GM18909 (cell line): ENCODE results near the gene PGF.
"Not testable (repeated sequence)": the region's sequence is repeated elsewhere in the genome, so short reads cannot be mapped to it uniquely, and the experiment has no call there.

ENCODE experiments used
- ATAC-seq: cut with Tn5 transposase; IDR thresholded peaks from one replicate; pipeline ENCODE4 v1.9.1; 2021; ENCODE audit warnings: mild to moderate bottlenecking; ENCODE audit not compliant: unreplicated experiment, poor library complexity

PGF gene

DNA sequence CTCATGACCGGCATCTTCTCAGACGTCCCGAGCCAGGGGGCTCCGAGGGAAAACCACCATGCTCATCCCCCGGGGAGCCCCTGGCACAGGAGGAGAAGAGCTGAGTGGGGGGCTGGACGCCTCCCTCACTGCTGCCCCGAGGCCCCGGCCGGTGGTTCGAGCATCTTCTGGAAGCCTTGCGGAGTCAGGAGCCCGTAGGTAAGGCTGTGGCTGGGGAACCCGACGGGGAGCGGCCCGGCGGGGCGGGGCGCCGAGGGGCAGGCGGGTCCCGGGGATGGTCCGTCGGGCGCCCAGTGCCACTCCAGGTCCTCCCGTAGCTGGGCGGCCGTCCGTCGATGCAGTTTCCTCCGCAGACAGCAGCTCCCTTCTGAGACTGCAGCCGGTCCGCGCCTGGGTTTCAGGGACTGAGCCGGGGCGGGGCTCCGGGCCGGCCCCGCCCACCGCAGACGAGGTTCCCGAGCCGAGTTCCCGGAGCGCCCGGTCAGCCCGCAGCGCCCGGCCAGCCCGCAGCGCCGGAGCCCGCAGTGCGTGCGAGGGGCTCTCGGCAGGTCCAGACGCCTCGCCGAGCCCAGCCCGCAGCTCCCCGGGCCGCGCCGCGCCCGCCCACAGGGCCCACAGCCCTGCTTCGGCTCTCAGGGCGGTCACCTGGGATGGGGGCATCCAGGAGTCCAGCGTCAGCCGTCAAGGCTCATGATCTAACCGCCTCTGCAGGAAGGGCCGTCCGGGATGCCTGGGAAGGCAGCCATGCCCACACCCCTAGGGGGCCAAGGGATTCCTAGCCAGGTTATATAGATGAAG lies at the start of gene PGF:
Gene PGF, minus strand, starts transcription at position 369 of the 798 bp plus-strand sequence. Its CDS starts 355 bp downstream, at position 14.
- no peak for ATAC-seq

DNA sequence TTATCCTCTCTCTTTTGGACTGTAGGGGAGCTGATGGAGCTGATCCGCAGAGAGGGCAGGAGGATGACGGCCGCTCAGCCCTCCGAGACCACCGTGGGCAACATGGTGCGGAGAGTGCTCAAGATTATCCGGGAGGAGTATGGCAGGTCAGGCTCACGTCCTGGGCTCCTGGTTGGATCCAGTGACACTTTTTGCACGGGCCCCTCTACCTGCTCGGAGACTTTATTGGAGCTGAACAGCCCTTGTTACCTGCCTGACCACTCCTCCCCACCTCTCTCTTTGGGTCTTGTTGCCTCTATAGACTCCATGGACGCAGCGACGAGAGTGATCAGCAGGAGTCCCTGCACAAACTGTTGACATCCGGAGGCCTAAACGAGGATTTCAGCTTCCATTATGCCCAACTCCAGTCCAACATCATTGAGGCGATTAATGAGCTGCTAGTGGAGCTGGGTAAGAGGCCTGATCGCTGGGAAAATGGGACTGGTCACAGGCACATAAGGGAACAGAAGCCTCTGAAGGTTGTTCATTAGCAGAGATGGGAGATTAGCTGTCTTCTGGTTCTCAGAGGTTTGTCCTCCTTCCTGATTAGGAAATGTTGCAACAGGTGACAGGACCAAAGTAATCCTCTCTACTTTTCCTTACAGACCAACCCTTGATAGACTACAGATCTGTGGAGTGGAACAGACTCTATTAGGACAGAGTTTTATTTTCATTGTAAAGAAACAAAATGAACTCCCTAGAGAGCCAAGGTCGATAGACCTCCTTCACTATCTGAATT lies 48.0 kb upstream of the PGF start:
- ATAC-seq: peak; percentile 7

DNA sequence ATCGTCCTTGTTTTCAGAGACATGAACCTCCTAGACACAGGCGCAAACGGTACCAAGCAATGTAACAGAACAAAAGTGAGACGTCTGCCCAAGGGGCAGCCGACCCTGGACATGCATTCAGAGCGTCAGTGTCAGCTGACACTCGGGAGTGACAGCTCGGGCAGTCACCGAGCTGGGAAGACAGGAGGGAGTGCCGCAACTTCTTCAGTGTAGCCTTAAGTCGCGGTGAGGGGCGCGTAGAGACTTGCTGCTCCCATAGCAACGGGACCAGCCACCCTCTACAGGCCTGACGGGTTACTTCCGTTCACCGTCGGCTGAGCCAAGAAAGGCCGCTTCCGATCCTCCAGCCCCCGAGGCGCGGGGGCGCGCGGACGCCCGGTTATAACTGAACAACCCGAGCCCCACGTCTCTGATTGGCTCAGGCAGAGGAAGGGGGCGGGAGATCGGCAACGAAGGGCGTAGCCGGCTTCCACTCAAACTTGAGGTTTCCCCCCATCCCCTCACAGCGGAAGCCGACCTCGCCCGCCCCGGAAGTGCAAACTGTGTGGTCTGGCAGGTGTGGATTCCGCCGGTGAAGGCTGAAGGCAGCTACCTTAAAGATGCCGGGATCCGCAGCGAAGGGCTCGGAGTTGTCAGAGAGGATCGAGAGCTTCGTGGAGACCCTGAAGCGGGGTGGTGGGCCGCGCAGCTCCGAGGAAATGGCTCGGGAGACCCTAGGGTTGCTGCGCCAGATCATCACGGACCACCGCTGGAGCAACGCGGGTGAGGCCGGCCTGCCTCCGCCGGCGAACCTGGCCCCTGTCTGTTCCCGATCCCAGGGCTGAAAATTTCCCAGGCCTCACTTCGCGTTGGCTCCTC lies 47.2 kb upstream of the PGF start, which contains the start of gene EIF2B2:
Gene EIF2B2, plus strand, starts transcription at position 530 of the 858 bp plus-strand sequence. Its CDS starts 70 bp downstream, at position 600.
- peak; percentile 95 for ATAC-seq

- no peak for ATAC-seq
These were observed 46.5 kb upstream of the PGF start for GRCh38 chr14:75001899-75002298.

DNA sequence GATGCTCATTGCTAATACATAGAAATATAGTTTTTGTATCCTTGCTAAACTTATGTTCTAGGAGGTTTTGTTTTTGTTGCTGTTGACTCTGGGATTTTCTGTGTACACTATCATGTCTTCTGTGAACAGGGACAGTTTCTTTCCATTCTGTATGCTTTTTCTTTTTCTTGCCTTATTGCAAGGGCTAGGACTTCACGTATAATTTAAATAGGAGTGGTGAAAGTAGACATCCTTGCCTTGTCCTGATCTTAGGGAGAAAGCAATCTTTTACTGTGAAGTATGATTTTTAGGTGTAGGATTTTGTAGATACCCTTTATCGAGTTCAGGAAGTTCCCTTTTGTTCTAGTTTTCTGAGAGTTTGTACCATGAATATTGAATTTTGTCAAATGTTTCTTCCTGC lies 45.9 kb upstream of the PGF start:
- ATAC-seq: no peak

GRCh38 chr14:74995781-74996180 lies 40.4 kb upstream of the PGF start:
- ATAC-seq: not testable (repeated sequence)

- ATAC-seq: not testable (repeated sequence)
These were observed 38.8 kb upstream of the PGF start for GRCh38 chr14:74994182-74994581.

GRCh38 chr14:74988993-74989392 lies 33.6 kb upstream of the PGF start:
- no peak for ATAC-seq

GRCh38 chr14:74988131-74988530 lies 32.7 kb upstream of the PGF start:
- no peak for ATAC-seq

DNA sequence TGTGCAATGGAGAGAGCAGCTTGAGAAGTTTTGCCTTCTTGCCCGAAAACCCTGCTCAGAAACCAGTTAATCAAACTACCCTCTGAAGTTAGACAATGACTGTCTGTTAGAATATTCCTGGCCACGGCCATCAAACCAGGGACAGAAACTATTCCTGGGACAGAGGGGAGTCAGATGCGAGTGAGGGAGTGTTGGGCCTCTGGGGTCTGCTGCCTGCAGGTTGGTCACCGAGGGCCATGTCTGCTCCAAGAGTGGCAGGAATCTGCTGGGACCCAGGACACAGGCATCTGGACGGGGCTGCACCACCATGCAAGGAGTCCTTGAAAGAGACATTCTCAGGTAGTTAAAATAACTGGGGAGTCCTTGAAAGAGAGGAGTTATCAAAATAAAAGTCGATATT lies 30.4 kb upstream of the PGF start:
- ATAC-seq: no peak

DNA sequence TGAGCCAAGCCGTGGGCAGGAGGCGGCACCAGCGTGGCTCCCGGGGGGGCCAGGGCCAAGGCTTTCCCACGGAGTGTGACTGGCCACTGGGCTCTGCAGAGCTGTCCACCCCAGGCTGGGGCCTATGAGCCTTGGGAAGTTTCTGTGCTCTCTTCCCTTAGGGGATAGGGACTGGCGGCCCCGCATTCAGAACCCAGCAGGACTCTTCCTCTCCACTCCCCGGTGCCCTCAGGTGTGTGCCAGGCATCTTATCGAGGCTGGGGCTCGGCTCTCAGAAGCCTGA lies 29.6 kb upstream of the PGF start:
- no peak for ATAC-seq

GRCh38 chr14:74984236-74985027 lies 29.0 kb upstream of the PGF start:
- no peak for ATAC-seq

GRCh38 chr14:74983343-74983742 lies 27.9 kb upstream of the PGF start:
- ATAC-seq: no peak

GRCh38 chr14:74982661-74983060 lies 27.3 kb upstream of the PGF start:
- ATAC-seq: no peak

DNA sequence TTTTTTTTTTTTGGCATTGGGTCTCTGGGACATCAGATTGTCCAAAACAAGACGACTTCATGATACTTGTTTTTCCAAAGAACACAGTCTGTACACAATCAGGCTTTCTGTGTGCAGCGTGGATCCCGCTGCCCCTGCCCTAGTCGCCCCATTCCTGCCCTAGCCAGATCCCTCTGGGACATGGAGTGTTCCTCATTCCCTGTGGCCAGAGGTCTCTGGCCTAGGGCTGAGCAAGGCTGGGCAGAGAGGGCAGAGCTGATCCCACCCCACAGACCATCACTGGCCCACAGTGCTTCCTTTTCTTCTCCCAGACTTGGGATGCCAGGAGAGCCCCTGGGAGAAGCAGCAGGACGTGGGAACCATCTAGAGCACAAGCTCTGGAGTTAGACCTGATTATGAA lies 26.4 kb upstream of the PGF start:
- ATAC-seq: no peak

DNA sequence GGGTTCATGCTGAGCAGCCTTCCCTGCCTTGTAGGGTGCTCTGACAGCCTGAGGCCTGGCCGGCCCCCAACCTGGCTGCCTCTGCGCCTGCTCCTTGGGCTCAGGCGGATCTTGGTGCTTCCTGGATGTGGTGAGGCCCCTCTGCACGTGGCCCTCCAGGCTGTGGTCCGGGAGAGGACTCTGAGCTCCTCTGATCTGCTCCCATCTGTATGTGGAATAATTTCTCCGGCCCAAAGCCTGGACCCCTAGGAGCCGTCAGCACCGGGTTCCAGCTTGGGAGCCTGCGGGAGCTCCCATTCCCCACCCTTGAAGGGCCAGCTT lies 26.0 kb upstream of the PGF start:
- ATAC-seq: no peak

DNA sequence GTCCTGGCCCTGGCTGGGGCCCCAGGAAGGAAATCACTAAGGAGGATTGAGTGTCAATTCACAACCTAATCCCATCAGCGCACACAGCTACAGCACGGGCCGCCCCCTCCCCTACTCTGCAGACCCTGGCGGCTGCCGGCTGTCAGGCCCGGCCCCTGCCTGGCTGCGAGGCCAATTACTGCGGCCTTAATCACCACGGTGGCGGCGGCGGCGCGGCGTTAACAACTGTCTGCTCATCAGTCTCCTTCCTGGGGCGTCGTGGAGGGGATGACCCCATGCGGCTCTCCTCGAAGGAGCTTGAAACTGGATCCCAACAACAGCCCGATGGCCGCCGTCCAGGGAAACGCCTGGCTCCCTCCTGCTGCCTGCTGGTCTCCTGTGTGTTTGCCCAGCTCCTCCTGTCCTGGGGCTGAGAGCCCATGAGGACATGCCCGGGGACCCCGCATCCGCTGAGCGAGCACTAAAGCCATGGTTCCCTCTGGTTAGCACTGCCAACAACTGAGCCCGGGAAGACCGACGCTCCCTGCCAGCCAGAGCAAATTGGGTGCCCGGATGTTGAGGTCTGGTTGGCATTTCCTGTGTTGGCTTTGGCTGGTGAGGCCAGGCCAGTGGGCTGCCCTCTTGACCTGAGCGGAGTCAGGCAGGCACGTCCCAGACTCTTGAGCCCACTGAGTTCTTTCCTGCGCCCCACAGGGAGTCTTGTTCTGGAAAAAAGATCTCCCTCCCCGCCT lies 25.5 kb upstream of the PGF start:
- ATAC-seq: no peak

DNA sequence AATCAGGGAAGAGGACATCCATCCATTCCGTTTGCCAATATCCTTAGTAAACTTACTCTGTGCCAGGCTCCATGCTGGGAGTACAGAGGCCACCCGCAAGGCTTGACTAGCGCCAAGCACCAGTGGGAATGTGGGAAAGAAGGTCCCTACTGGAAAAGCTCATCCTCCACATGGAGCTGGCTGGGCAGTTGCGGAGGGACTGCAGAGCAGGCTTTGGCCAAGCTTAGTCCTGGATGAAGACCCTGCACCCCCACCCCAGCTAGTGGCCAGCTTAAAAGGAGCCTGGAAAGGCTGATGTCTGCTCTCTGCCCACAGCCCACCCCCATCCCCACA lies 25.0 kb upstream of the PGF start:
- no peak for ATAC-seq
